HL-60/S4 treated with retinoic acid at 250 ng/mL for 4 days and 3 days (cell line): Measurements from ENCODE around the gene KCTD13.
"Not testable (repeated sequence)": the region's sequence is repeated elsewhere in the genome, so short reads cannot be mapped to it uniquely, and the experiment has no call there.

Experiments used
- in situ Hi-C: fragments of 300-500 bp; cut with MboI; formaldehyde crosslinking; loops from 2 replicates; pipeline ENCODE4 v1.7.0; 2022; ENCODE audit warnings: low sequenced_read_pairs

Gene KCTD13

DNA sequence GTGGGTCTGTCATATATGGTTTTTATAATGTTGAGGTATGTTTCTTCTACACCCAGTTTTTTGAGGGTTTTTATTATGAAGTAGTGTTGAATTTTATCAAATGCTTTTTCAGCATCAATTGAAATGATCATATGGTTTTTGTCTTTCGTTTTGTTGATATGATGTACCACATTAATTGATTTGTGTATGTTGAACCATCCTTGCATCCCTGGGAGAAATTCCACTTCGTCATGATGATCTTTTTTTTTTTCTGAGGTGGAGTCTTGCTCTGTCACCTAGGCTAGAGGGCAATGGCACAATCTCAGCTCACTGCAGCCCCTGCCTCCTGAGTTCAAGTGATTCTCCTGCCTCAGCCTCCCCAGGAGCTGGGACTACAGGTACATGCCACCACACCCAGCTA lies 21.9 kb upstream of the KCTD13 start:
- in situ Hi-C loops, result no loop called here

DNA sequence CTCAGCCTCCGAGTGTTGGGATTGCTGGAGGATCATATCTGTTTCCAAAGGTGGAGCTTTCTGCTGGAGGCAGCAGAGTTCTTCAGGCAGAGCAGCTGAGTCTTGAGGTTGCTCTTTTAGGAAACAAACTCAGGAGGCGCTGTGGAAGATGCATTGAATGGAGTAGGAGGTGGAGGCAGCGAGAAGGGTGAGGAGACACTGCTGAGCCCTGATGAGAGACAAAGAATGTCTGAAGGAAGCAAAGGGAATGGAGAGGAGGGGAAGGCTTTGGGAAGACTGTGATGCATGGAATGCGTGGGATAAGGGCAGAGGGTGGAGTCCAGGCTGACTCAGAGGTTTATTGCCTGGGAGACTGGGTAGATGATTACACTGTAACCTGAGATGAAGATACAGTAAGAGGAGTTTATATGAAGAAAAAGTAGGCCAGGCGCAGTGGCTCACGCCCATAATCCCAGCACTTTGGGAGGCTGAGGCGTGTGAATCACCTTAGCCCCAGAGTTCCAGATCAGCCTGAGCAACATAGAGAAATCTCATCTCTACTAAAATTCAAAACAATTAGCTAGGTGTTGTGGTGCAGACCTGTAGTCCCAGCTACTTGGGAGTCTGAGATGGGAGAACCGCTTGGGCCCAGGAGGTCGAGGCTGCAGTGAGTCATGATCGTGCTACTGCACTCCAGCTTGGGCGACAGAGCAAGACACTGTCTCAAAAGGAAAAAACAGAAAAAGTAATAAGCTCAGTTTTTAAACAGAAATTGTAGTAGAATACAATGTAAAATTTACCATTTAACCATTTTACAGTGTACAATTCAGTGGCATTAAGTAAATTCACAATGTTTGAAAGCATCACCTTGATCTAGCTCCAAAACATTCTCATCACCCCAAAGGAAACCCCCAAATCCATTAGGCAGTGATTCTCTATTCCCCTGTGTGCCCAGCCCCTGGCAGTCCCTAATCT lies 18.1 kb upstream of the KCTD13 start:
- in situ Hi-C loops, result no loop called here

DNA sequence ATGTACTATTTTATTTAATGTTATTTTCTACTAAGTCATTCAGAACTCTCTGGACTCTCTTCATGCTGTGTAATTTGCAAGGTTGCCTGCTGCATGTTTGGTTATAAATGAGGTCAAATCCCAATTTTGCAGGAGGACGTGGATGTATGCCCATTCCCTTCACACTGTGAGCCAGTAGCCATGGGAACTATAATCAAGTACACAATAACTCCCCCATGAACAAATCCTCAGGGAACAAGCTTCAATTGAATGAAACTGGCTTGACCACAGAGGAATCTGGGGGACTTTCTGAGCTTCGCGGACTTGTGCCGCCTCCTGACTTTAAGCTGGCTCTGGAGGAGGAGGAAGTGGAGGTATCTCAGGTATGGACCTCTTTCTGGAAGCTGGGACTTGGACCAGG lies 14.6 kb upstream of the KCTD13 start:
- in situ Hi-C loops, result no loop called here

DNA sequence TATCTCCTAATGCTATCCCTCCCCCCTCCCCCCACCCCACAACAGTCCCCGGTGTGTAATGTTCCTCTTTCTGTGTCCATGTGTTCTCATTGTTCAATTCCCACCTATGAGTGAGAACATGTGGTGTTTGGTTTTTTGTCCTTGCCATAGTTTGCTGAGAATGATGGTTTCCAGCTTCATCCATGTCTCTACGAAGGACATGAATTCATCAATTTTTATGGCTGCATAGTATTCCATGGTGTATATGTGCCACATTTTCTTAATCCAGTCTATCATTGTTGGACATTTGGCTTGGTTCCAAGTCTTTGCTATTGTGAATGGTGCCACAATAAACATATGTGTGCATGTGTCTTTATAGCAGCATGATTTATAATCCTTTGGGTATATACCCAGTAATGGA lies 5.7 kb upstream of the KCTD13 start:
- in situ Hi-C loops, result not testable (repeated sequence)

DNA sequence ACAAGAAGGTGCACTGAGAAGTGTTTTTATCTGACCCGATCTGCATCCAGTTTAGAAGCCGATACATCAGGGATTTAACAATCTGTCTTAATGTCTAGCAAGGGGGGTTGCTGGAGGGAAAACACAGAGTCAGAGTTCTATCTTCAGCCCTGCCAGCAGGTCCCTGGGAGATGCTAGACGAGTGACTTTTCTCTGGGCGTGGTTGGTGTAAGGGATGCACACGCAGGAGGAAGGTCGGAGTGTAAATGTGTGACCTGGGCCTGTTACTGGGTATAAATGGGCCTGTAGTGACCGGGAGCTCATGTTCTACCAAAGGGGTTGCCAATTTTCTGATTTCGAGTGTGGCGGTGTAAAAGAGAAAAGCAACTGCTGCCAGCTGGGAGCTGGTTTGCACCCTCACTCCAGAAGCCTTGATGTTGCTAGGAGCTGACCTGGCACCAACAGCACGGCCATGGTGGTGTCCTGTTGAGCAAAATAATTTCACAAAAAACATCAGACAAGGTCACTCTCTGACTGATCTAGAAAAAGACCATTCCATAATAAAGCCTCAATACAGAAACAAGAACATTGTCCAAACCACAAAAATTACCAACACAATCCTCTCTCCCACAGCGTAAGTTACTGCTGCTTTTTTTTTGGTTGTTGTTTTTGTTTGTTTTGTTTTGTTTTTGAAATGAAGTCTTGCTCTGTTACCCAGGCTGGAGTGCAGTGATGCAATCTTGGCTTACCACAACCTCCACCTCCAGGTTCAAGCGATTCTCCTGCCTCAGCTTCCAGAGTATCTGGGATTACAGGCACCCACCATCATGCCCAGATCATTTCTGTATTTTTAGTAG lies 1.3 kb upstream of the KCTD13 start:
- in situ Hi-C loops, result no loop called here

DNA sequence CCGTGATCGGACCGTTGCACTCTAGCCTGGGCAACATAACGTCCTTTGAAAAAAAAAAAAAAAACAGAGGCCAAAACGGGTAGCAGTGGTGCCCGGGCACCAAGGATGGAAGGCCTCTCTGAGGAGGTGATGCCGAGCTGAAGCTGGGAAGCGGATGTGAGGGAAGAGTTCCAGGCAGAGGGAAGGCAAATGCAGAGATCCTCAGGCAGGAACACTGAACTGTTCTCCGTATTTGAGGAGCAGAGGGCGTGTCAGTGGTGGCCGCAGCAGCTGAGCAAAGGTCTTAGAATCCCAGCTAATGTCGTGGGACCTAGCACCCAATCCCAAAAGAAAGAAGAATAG lies 656 bp upstream of the KCTD13 start:
- in situ Hi-C loops, result no loop called here

DNA sequence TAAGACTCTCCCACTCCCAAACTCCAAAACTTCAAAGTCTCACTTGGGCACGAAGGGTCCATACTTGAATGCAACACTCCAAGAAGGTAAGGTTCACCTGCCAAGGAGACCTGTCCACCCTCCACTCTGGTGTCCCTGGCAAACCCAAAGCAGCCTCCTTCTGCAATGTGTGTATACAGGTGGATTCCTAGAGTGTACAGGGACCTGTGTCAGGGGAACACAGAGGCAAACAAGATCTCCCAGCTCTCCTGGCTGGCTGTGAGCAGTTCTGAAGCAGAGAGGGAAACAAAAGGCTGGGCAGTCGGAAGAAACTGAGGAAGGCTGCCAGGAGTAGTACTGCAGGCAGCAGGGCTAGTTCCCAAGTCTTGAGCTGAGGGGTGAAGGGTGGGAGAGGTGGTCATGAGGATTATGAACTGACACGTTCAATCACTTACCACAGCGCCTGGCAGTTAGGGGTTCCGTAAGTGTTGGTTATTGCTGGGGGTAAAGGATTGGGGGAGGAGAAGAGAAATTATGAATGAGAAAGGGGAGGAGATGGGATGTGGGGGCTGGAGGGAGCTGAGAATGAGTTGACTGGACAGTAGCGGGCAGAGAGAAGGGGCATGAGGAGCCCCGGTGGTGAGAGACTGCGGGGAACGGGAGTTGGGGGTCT lies 795 bp downstream of the KCTD13 start:
- in situ Hi-C loops, result no loop called here

DNA sequence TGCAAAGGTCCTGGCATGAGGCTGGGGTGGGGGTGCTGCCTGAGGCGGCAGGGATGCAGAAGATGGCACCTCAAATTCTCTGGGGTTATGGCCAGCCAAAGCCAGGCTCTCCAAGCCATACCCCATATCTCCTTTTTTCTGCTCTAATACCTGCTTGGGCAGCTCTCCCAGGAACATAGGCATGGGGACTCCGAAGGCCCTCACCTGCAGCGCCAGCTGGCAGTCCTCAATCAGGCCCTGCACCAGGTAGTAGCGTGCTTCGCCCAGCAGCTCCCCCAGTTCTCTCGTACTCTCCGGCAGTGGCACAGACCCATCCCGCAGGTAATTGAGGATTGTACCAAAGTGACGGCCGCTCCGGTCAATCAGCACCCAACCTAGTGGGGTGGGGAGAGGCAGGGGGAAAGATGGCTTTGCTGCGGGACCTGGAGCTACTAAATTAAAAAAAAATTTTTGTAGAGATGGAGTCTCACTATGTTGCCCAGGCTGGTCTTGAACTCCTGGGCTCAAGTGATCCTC lies 3.0 kb downstream of the KCTD13 start:
- in situ Hi-C loops, result no loop called here

DNA sequence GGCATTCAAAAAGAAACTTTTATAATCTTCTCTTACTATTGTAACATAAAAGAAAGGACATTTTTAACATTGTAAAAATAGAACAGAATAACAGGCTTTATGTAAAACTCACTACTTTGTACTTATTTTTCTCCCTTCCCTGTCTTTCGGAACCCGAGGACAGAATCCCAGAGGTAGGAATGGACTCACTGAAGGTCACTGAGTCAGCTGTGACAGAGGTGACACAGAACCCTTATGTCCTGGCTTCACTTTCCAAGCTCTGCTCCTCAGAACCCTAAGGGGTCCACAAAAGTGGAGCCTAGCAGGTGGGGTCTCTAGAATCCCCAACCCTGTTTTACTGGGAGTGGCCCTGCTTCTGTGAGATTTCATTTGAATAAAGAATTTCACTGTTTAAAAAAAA lies 3.7 kb downstream of the KCTD13 start:
- in situ Hi-C loops, result no loop called here

DNA sequence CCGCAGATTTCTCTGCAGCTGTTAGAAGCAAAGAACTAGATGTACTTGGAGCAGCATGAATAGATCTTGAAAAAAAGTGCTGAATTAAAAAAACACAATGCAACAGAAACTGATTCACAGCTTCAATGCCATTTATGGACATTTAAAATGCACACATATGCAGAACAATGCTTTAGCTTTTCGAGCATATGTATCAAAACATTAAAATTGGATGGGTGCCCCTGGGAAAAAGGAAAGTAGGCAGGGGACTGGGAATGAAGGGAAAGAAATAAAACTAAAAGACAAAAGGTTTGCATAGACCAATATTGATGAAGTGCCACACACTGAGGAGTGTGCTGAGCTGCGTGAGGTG lies 5.0 kb downstream of the KCTD13 start:
- in situ Hi-C loops, result no loop called here

DNA sequence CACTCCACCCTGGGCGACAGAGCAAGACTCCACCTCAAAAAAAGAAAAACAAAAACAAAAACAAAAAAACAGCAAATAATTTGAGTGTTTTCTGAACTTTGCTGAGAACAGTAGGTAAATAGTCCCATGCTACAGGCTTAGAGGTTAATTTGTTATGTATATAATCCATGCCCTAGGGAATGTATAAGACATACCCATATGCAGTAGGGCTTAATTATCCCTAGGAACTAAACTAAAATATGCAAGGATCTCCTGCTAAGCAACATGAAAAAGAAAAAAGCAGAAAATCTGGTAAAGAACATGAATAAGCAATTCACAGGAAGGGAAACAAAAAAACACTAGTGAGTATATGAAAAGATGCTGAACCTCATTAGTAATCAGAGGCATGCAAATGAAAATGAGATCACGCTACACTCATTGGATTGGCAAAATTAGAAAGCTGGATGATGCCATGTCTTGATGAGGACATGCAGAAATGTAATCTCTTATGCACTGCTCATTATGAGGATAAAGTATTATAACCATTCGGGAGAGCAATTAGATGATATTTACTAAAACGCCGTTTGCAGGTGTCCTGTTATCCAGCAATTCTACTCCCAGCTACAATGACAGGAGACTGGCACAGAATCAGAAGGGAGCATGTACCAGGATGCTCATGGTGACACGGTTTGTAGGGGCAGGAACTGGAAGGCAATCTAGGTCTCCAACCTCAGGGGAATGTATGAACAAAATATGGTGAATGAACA lies 5.6 kb downstream of the KCTD13 start:
- in situ Hi-C loops, result no loop called here

DNA sequence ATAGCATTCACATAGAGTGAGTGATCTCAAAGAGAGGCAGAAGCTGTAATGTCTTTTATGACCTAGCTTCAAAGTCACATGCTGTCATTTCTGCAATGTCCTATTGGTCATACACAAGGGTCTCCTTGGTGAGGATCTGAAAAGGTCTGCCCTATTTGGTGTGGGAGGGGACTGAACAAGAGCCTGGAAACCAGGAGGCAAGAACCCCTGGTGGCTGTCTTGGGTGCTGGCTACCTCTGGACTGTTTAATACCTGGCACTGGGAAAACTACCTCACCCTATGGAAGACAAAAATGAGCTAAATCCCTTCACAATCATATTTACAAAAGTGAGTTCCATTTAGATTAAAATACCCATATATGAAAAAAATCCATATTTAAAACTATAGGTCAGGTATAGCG lies 9.0 kb downstream of the KCTD13 start:
- in situ Hi-C loops, result no loop called here

DNA sequence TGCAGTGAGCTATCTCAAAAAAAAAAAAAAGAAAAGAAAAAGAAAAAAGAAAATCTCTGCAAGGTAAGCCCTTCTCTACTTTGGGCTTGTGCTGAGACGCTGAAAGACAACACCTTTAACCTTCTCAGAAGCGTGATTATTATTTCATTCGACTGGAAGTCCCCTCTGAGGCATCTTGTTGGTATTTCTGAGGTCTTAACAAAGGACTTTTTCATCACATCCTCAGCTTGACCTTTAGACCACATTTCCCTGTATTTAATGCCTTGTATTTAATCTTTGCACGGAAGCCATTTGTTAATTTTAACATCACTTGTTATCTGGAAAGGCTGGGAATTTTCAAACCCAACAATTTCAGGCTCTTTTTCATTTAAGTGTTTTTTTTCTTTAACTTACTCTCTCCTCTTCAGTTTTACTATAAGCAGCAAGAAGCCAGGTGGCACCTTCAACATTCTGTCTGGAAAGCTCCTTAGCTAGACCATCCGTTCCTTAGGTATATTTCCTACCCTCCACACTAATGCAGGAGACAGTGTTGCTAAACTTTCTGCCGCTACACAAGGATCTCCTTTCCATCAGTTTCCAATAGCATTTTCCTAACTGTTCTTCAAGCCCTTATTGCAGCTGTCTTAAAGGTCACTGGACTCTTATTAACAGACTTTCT lies 10.3 kb downstream of the KCTD13 start:
- in situ Hi-C loops, result no loop called here

DNA sequence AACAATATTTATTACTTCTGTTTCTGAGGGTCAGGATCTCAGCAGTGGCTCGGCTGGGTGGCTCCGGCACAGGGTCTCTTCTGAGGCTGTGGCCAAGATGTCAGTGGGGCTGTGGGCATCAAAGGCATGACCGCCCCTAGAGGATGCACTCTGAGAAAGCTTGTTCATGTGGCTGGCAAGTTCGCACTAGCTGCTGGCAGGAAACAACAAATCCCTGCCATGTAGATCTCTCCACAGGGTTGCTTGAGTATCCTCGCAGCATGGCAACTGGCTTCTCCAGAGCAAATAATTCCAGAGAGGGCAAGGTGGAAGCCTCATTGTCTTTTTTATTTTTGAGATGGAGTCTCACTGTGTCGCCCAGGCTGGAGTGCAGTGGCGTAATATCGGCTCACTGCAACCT lies 12.5 kb downstream of the KCTD13 start:
- in situ Hi-C loops, result no loop called here

DNA sequence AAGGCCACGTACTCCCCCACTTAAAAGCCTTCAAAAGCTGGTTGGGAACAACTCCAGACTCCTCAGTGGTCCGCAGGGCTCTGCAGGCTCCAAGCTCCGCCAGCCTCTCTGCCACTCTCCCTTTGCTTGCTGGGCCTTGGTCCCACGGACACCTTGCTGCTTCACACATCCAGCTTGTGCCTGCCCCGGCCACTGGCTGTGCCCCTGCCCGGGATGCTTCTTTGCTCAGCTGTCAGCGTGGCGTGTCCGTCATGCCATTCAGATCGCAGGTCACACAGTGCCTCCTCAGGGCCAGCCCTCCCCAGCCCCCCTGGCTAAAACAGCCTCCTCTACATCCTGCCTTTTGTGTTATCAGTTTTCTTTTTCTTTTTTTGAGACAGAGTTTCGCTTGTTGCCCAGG lies 13.9 kb downstream of the KCTD13 start:
- in situ Hi-C loops, result no loop called here

DNA sequence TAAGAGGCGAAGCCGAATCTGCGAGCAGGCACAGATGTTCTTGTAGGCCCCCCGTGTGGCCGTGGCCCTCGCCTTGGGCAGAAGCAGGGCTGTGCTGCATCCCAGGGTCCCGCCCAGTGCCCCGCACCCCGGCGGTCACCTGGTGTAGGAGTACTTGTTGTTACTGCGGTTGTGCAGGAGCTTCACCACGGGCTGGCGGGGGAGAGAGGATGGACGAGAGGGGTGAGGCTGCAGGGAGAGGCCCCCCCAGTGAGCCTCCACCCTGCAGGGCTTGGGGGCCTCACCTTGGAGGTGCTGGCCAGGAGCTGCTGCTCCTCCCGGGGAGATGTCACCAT lies 14.4 kb downstream of the KCTD13 start:
- in situ Hi-C loops, result no loop called here

DNA sequence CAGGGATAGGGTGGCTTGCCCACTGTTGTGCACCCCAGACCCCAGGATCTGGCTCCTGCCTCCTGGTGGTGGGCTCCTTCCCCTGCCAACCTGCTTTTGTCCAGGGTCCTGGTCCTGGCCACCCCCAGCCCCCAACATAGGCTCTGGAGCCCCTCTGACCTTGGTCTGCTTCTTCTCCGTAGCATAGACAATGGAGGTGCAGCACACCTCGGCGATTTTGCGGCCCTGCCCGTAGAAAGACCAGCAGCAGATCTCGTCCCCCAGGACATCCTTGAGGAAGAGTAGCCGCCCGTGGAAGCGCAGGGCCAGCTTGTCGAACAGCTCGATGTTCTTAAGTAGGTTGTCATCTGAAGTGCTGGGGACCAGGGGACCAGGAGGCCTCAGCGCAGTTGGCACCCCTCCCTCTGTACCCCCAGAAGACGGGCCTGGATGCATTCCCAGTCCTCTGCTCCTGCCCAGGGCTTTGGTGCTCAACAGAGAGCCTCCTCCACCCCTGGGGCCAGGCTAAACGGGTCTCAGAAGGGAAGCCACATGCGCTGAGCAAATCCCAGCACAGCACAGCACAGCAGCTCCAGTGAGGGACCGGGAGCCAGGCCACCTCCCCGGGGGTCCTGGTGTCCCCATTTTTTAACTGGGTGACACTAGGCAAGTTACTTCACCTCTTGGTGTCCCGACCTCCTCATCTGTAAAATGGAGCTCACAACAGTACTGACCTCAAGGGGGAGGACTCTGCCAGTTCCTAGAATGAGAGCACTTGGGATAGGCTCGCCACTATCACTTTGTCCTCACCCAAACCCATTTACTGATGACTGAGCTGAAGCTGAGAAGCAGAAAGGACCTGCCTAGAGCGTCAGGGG lies 15.0 kb downstream of the KCTD13 start:
- in situ Hi-C loops, result no loop called here

DNA sequence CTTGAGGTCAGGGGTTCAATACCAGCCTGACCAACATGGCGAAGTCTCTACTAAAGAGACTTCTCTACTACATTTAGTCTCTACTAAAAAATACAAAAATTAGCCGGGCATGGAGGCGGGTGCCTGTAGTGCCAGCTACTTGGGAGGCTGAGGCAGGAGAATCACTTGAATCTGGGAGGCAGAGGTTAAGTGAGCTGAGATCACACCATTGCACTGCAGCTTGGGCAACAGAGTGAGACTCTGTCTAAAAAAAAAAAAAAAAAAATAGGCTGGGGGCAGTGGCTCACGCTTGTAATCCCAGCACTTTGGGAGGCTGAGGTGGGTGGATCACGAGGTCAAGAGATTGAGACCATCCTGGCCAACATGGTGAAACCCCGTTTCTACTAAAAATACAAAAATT lies 16.2 kb downstream of the KCTD13 start:
- in situ Hi-C loops, result not testable (repeated sequence)

DNA sequence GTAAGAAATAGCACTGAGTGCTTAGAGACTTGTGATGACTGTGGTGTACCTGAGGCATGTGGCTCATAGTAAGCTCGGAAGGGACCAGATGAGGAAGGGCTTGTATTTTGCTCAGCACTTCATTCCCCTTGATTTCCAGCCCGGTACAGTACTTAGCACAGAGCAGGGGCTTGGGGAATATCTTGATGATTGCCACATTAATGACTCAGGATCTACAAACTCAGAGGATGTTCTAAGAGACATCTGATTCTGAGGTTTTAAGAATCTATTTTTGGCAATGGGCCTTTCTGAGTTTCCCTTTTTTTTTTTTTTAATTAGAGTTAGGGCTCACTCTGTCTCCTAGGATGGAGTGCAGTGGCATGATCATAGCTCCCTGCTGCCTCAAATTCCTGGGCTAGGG lies 16.6 kb downstream of the KCTD13 start:
- in situ Hi-C loops, result no loop called here
